Lower lobe of right lung (tissue), 2 donors: ENCODE measurements around the gene TSC22D1. TPM values are rescaled to one million over a fixed set of nuclear protein-coding genes. Genes with fewer than 3 reads are reported as not detected.

Source experiments
- ATAC-seq, 2 donors: fragments of 200-7000 bp; cut with Tn5 transposase; one replicate each; pipeline ENCODE4 v1.9.1; 2020 to 2022; ENCODE audit warnings: mild to moderate bottlenecking in 2 of 2, moderate library complexity in 2 of 2
- DNase-seq: peaks from one replicate; pipeline ENCODE4 v3.0.0-alpha.2; 2020
- H3K27ac ChIP-seq: fragments of 200-600 bp; one replicate; pipeline ENCODE4 v1.8.0; 2022
- H3K27me3 ChIP-seq: fragments of 200-600 bp; one replicate; pipeline ENCODE4 v1.8.0; 2022; ENCODE audit warnings: low read depth
- H3K36me3 ChIP-seq: fragments of 200-600 bp; one replicate; pipeline ENCODE4 v1.8.0; 2022; ENCODE audit warnings: mild to moderate bottlenecking
- H3K4me1 ChIP-seq: fragments of 200-600 bp; one replicate; pipeline ENCODE4 v1.8.0; 2022
- H3K4me3 ChIP-seq: fragments of 200-600 bp; one replicate; pipeline ENCODE4 v1.8.0; 2022; ENCODE audit warnings: mild to moderate bottlenecking
- H3K9me3 ChIP-seq: fragments of 200-600 bp; one replicate; pipeline ENCODE4 v1.8.0; 2022
- CTCF ChIP-seq: fragments of 200-600 bp; IDR thresholded peaks from one replicate; pipeline ENCODE4 v1.8.0; 2022; ENCODE audit warnings: antibody characterized with exemption, mild to moderate bottlenecking
- intact Hi-C: fragments of 100-400 bp; cut with DNase I; formaldehyde crosslinking; loops from one replicate; pipeline ENCODE4 v1.11.0; 2022
- total RNA-seq: library from RNA; stranded (reverse); fragmentation: NEBNext Ultra II Directional; extraction: Animal tissue kit (Norgen Biotek cat#: 25700); gene quantifications from one replicate; pipeline ENCODE4 v1.2.1, GENCODE V29; 2021
- donor health status: DM: no; HTN: yes; CAD: no; lungs with severe emphysema.

TSC22D1 gene
- total RNA-seq, 1 donor from 2014 or later: 163 TPM

GRCh38 chr13:44470638-44471562 is 105.2 kb downstream of the TSC22D1 start:
- Histone ChIP-seq H3K9me3 (no peaks in the 10 kb centered on the region), H3K4me3 (no peak overlapping the region), H3K36me3 (no peaks in the 10 kb centered on the region), H3K27ac (no peak overlapping the region), H3K27me3 (no peaks in the 10 kb centered on the region), H3K4me1 (peaks cover 4% of the 10 kb centered on the region)
- intact Hi-C loops: no loop called here
- peak; percentile 52 for TF ChIP-seq CTCF
- ATAC-seq (no peak), DNase-seq (no peak)

- intact Hi-C loops: loop anchor here (10.0 kb wide), 1 partner anchor 564 kb away; no protein-coding TSS in a partner anchor
- no peak for TF ChIP-seq CTCF
- H3K27me3 ChIP-seq: no peaks in the 10 kb centered on the region
- no peaks in the 10 kb centered on the region for H3K4me1 ChIP-seq
- no peaks in the 10 kb centered on the region for H3K36me3 ChIP-seq
- no peak for DNase-seq
- no peaks in the 10 kb centered on the region for H3K9me3 ChIP-seq
- H3K27ac ChIP-seq: no peak overlapping the region
- no peak overlapping the region for H3K4me3 ChIP-seq
- no peak for ATAC-seq
Measured at GRCh38 chr13:44468874-44469273, 107.3 kb downstream of the TSC22D1 start.

GRCh38 chr13:44465318-44465717 is 110.8 kb downstream of the TSC22D1 start:
- TF ChIP-seq CTCF: no peak
- DNase-seq (no peak), ATAC-seq (no peak)
- no peaks in the 10 kb centered on the region for H3K36me3 ChIP-seq
- H3K27ac ChIP-seq: no peak overlapping the region
- no peaks in the 10 kb centered on the region for H3K4me1 ChIP-seq
- no peaks in the 10 kb centered on the region for H3K27me3 ChIP-seq
- H3K9me3 ChIP-seq: no peaks in the 10 kb centered on the region
- H3K4me3 ChIP-seq: no peak overlapping the region
- intact Hi-C loops: loop anchor here (10.0 kb wide), 1 partner anchor 561 kb away; no protein-coding TSS in a partner anchor

GRCh38 chr13:44464471-44464870 is 111.7 kb downstream of the TSC22D1 start:
- no peak overlapping the region for H3K27ac ChIP-seq
- ATAC-seq (no peak), DNase-seq (no peak)
- H3K4me3 ChIP-seq: no peak overlapping the region
- intact Hi-C loops: loop anchor here (10.0 kb wide), 1 partner anchor 560 kb away; no protein-coding TSS in a partner anchor
- no peaks in the 10 kb centered on the region for H3K4me1 ChIP-seq
- no peak for TF ChIP-seq CTCF
- H3K36me3 ChIP-seq: no peaks in the 10 kb centered on the region
- H3K9me3 ChIP-seq: no peaks in the 10 kb centered on the region
- no peaks in the 10 kb centered on the region for H3K27me3 ChIP-seq

GRCh38 chr13:44463759-44464158 is 112.4 kb downstream of the TSC22D1 start:
- no peak for TF ChIP-seq CTCF
- Histone ChIP-seq H3K4me3 (no peak overlapping the region), H3K27ac (no peak overlapping the region), H3K9me3 (no peaks in the 10 kb centered on the region), H3K36me3 (no peaks in the 10 kb centered on the region), H3K27me3 (no peaks in the 10 kb centered on the region), H3K4me1 (no peaks in the 10 kb centered on the region)
- ATAC-seq (no peak), DNase-seq (no peak)
- intact Hi-C loops: loop anchor here (10.0 kb wide), 1 partner anchor 559 kb away; no protein-coding TSS in a partner anchor
